H1 (cell line): ENCODE data around the gene BRIX1. TPM values are rescaled to one million over a fixed set of nuclear protein-coding genes. Genes with fewer than 3 reads are reported as not detected.

ENCODE experiments used
- CTCF ChIA-PET: fragments of 300-600 bp; sonication (Branson Sonifier 250); formaldehyde crosslinking; loops from one replicate; lab custom pipeline; 2021; ENCODE audit not compliant: partially characterized antibody; lab: Charles Lee
- POLR2A ChIA-PET: fragments of 300-600 bp; sonication (Branson Sonifier 250); formaldehyde crosslinking; loops from one replicate; lab custom pipeline; 2021; ENCODE audit warnings: inconsistent platforms; ENCODE audit not compliant: partially characterized antibody; lab: Charles Lee
- DNase-seq, 2 experiments: peaks; one replicate each; pipeline versions ENCODE4 v3.0.0 to v3.0.0-alpha.2; 2010 to 2022; ENCODE audit warnings: low spot score in 2 of 2, low read depth in 1 of 2, mixed read lengths in 1 of 2
- FAIRE-seq: peaks from 2 replicates; lab custom pipeline; 2011; peaks lifted over from hg19 to GRCh38; lab: Jason Lieb, UNC
- H2AFZ ChIP-seq: 2 replicates; pipeline ENCODE4 v1.8.1; 2012; ENCODE audit warnings: low read length, inconsistent platforms
- H2AK5ac ChIP-seq: 2 replicates; pipeline ENCODE4 v1.6.1; 2013; ENCODE audit warnings: low read depth, low read length
- H2BK120ac ChIP-seq: replicated peaks from 2 replicates; pipeline ENCODE3; 2013; ENCODE audit warnings: low read depth, low read length, inconsistent platforms
- H2BK12ac ChIP-seq: 2 replicates; pipeline ENCODE4 v1.6.1; 2013; ENCODE audit warnings: low read depth, low read length
- H2BK15ac ChIP-seq: 2 replicates; pipeline ENCODE4 v1.6.1; 2013; ENCODE audit warnings: low read length
- H2BK20ac ChIP-seq: 2 replicates; pipeline ENCODE4 v1.6.1; 2013; ENCODE audit warnings: low read length
- H2BK5ac ChIP-seq: 2 replicates; pipeline ENCODE4 v1.6.1; 2013; ENCODE audit warnings: low read depth, low read length
- H3K14ac ChIP-seq: 2 replicates; pipeline ENCODE4 v1.6.1; 2013; ENCODE audit warnings: inconsistent platforms; ENCODE audit not compliant: insufficient read length
- H3K18ac ChIP-seq: 2 replicates; pipeline ENCODE4 v1.6.1; 2013; ENCODE audit warnings: low read length; ENCODE audit errors: extremely low read depth
- H3K23ac ChIP-seq: 2 replicates; pipeline ENCODE4 v1.6.1; 2013; ENCODE audit warnings: inconsistent platforms; ENCODE audit not compliant: insufficient read length
- H3K23me2 ChIP-seq: 2 replicates; pipeline ENCODE4 v1.6.1; 2013; ENCODE audit warnings: low read depth, low read length
- H3K27ac ChIP-seq: 2 replicates; pipeline ENCODE4 v1.6.1; 2011; ENCODE audit warnings: low read depth, low read length, inconsistent platforms
- H3K27me3 ChIP-seq, 4 experiments: replicated peaks in 1 of 4; 1 replicate in 1 of 4; 2 replicates in 3 of 4; pipeline versions ENCODE4 v1.6.1 to v1.8.1; 2011 to 2013; ENCODE audit warnings: low read length in 3 of 4, mild to moderate bottlenecking in 3 of 4, inconsistent platforms in 2 of 4, mixed read lengths in 2 of 4, moderate library complexity in 1 of 4; ENCODE audit not compliant: control insufficient read depth in 3 of 4, insufficient read depth in 3 of 4; ENCODE audit errors: extremely low read depth in 1 of 4
- H3K36me3 ChIP-seq, 4 experiments: 2 replicates each; pipeline versions ENCODE4 v1.6.1 to v1.8.1; 2011 to 2013; ENCODE audit warnings: mild to moderate bottlenecking in 4 of 4, low read length in 3 of 4, moderate library complexity in 2 of 4, control low read depth in 1 of 4, inconsistent platforms in 1 of 4; ENCODE audit not compliant: insufficient read depth in 4 of 4, control insufficient read depth in 2 of 4
- H3K4ac ChIP-seq: replicated peaks from 2 replicates; pipeline ENCODE3; 2013; ENCODE audit warnings: low read length, low read depth, mixed read lengths, inconsistent platforms; ENCODE audit not compliant: insufficient read length
- H3K4me1 ChIP-seq, 4 experiments: replicated peaks in 1 of 4; 1 replicate in 1 of 4; 2 replicates in 3 of 4; pipeline versions ENCODE4 v1.6.1 to v1.8.1; 2011 to 2013; ENCODE audit warnings: low read length in 3 of 4, inconsistent platforms in 2 of 4, mixed read lengths in 1 of 4; ENCODE audit not compliant: insufficient read depth in 4 of 4, control insufficient read depth in 3 of 4
- H3K4me2 ChIP-seq, 2 experiments: 2 replicates each; pipeline versions ENCODE4 v1.6.1 to v1.8.1; 2011 to 2013; ENCODE audit warnings: low read depth in 2 of 2, low read length in 2 of 2, control low read depth in 1 of 2, inconsistent platforms in 1 of 2, mild to moderate bottlenecking in 1 of 2; ENCODE audit not compliant: insufficient read depth in 1 of 2
- H3K4me3 ChIP-seq, 4 experiments: fragments of 200-600, 300-600 bp in 1 of 4; sonication (generic), shearing (Covaris generic), sonication (Bioruptor Twin) in 1 of 4; 2 replicates each; pipeline versions ENCODE4 v1.5.1 to v1.8.1; 2011 to 2016; ENCODE audit warnings: low read length in 4 of 4, low read depth in 3 of 4, control low read depth in 2 of 4, inconsistent platforms in 2 of 4, mild to moderate bottlenecking in 2 of 4, mixed read lengths in 1 of 4, moderate library complexity in 1 of 4; ENCODE audit not compliant: insufficient read depth in 2 of 4; ENCODE audit errors: extremely low read depth in 1 of 4
- H3K56ac ChIP-seq: replicated peaks from 2 replicates; pipeline ENCODE3; 2013; ENCODE audit warnings: low read depth, mild to moderate bottlenecking, mixed read lengths, low read length, inconsistent platforms; ENCODE audit not compliant: insufficient read length
- H3K79me1 ChIP-seq: 2 replicates; pipeline ENCODE4 v1.6.1; 2013; ENCODE audit warnings: low read depth, low read length, control low read depth
- H3K79me2 ChIP-seq, 2 experiments: 2 replicates each; pipeline versions ENCODE4 v1.6.1 to v1.8.1; 2012 to 2013; ENCODE audit warnings: low read length in 2 of 2, mild to moderate bottlenecking in 2 of 2, inconsistent platforms in 1 of 2; ENCODE audit not compliant: insufficient read depth in 2 of 2, control insufficient read depth in 1 of 2
- H3K9ac ChIP-seq, 4 experiments: replicated peaks in 1 of 4; 1 replicate in 1 of 4; 2 replicates in 3 of 4; pipeline versions ENCODE4 v1.6.1 to v1.8.1; 2011 to 2013; ENCODE audit warnings: low read depth in 3 of 4, low read length in 3 of 4, control low read depth in 2 of 4, mild to moderate bottlenecking in 2 of 4, moderate library complexity in 2 of 4, inconsistent platforms in 1 of 4; ENCODE audit errors: extremely low read depth in 1 of 4
- H3K9me3 ChIP-seq, 2 experiments: 2 replicates each; pipeline versions ENCODE4 v1.6.1 to v1.8.1; 2012 to 2013; ENCODE audit warnings: mild to moderate bottlenecking in 2 of 2, moderate library complexity in 2 of 2, control low read depth in 1 of 2, inconsistent platforms in 1 of 2, low read depth in 1 of 2, low read length in 1 of 2, mixed read lengths in 1 of 2; ENCODE audit not compliant: insufficient read depth in 2 of 2
- H4K20me1 ChIP-seq, 2 experiments: replicated peaks in 1 of 2; 2 replicates each; pipeline versions ENCODE3 to v1.8.1; 2011 to 2013; ENCODE audit warnings: inconsistent platforms in 2 of 2, low read length in 2 of 2, mild to moderate bottlenecking in 1 of 2; ENCODE audit not compliant: insufficient read depth in 2 of 2, control insufficient read depth in 1 of 2
- H4K5ac ChIP-seq: 2 replicates; pipeline ENCODE4 v1.6.1; 2013; ENCODE audit warnings: low read length, low read depth, mixed read lengths, inconsistent platforms; ENCODE audit not compliant: insufficient read length
- H4K8ac ChIP-seq: 2 replicates; pipeline ENCODE4 v1.8.0; 2013; ENCODE audit warnings: mild to moderate bottlenecking, moderate library complexity, low read length, inconsistent platforms; ENCODE audit not compliant: insufficient read depth; ENCODE audit errors: extremely low read depth
- H4K91ac ChIP-seq: replicated peaks from 2 replicates; pipeline ENCODE3; 2013; ENCODE audit warnings: low read length, mixed read lengths, inconsistent platforms; ENCODE audit not compliant: insufficient read length
- ATF2 ChIP-seq: IDR thresholded peaks from 2 replicates; pipeline ENCODE4 v1.6.1; 2012; ENCODE audit warnings: low read length, inconsistent platforms
- CEBPB ChIP-seq: IDR thresholded peaks from 2 replicates; pipeline ENCODE4 v1.6.1; 2012; ENCODE audit warnings: low read depth, low read length
- CHD2 ChIP-seq: IDR thresholded peaks from 2 replicates; pipeline ENCODE4 v1.6.1; 2012; ENCODE audit warnings: low read length, improper control_type of control experiment
- E2F6 ChIP-seq: IDR thresholded peaks from 2 replicates; pipeline ENCODE4 v1.6.1; 2012; ENCODE audit warnings: inconsistent platforms
- KDM1A ChIP-seq: fragments of 200-600, 300-600 bp; sonication (generic); IDR thresholded peaks from 2 replicates; pipeline ENCODE4 v1.7.1; 2016; ENCODE audit warnings: mild to moderate bottlenecking, low read length, borderline replicate concordance
- KDM5A ChIP-seq: fragments of 200-600 bp; IDR thresholded peaks from 2 replicates; pipeline ENCODE4 v1.7.1; 2012; ENCODE audit warnings: mild to moderate bottlenecking, low read length, inconsistent platforms, mixed read lengths
- POLR2AphosphoS5 ChIP-seq: IDR thresholded peaks from 2 replicates; pipeline ENCODE4 v1.6.1; 2011; ENCODE audit warnings: low read depth, low read length
- RNF2 ChIP-seq: fragments of 200-900, 300-1000 bp; sonication (generic); IDR thresholded peaks from 2 replicates; pipeline ENCODE4 v1.7.1; 2016; ENCODE audit warnings: borderline replicate concordance, low read depth, mild to moderate bottlenecking, antibody characterized with exemption, low read length; ENCODE audit not compliant: poor library complexity, severe bottlenecking; ENCODE audit errors: missing control alignments
- SAP30 ChIP-seq: fragments of 300-600 bp; sonication (generic); IDR thresholded peaks from 2 replicates; pipeline ENCODE4 v1.7.1; 2012; ENCODE audit warnings: low read length, moderate library complexity, mild to moderate bottlenecking, inconsistent platforms; ENCODE audit not compliant: insufficient read depth, insufficient replicate concordance
- SP2 ChIP-seq: IDR thresholded peaks from 2 replicates; pipeline ENCODE4 v1.6.1; 2012; ENCODE audit warnings: mild to moderate bottlenecking, low read length, inconsistent platforms
- SRF ChIP-seq: IDR thresholded peaks from 2 replicates; pipeline ENCODE4 v1.6.1; 2011; ENCODE audit warnings: mild to moderate bottlenecking, low read depth, low read length, moderate library complexity
- TAF7 ChIP-seq: optimal IDR thresholded peaks from 2 replicates; pipeline ENCODE3; 2011; ENCODE audit warnings: low read depth, mild to moderate bottlenecking, inconsistent platforms, low read length, moderate library complexity, borderline replicate concordance
- WGBS, 2 experiments: shearing (Covaris generic) in 1 of 2; methylation state at CpG; one replicate each; pipeline versions ENCODE4 v1.1.6 to v1.1.7; 2013 to 2015; ENCODE audit warnings: low lambda C conversion rate in 2 of 2, mixed read lengths in 2 of 2, inconsistent platforms in 1 of 2, low coverage in 1 of 2, missing lambda C conversion rate in 1 of 2; ENCODE audit not compliant: insufficient replicate concordance in 2 of 2, insufficient coverage in 1 of 2, insufficient read length in 1 of 2; ENCODE audit errors: extremely low coverage in 1 of 2, missing lambda C conversion rate in 1 of 2; 5-methylcytosine and 5-hydroxymethylcytosine counted together
- polyA plus RNA-seq, 7 experiments: library from polyadenylated mRNA; depleted of rRNA in 3 of 7; stranded (reverse) in 5 of 7; unstranded in 2 of 7; fragments of >200 nt in 5 of 7; fragments of 200-250 nt in 2 of 7; gene quantifications; 1 replicate in 5 of 7; 2 replicates in 1 of 7; 4 replicates in 1 of 7; pipeline versions ENCODE4 v1.2.1 to v1.2.3, GENCODE V29; 2011 to 2013; ENCODE audit warnings: missing spikeins in 2 of 7, mixed read lengths in 2 of 7
- total RNA-seq: library from RNA; stranded (reverse); fragmentation: NEBNext Ultra II Directional; extraction: Animal tissue kit (Norgen Biotek cat#: 25700); gene quantifications from 2 replicates; pipeline ENCODE4 v1.2.1, GENCODE V29; 2021

BRIX1 gene
- total and polyA plus RNA-seq, 2 of the 8 experiments (the other 6 are each of a cell fraction or from before 2014, with no cell fraction given): 26.9 to 71.7 TPM

- H3K14ac ChIP-seq: no peak overlapping the region
- no peak overlapping the region for H2BK120ac ChIP-seq
- peaks cover 0 to 6% (median 0%) of the 10 kb centered on the region in 4 experiments; a peak in 3 of 7 replicates for H3K4me1 ChIP-seq
- H3K9me3 ChIP-seq: no peaks in the 10 kb centered on the region
- H4K20me1 ChIP-seq: no peaks in the 10 kb centered on the region
- 95% methylated on average over 1 of the region's 1 CpG; no CpG with 5 or more reads in 1 of the 2 experiments for WGBS, 2 experiments
- H3K4ac ChIP-seq: no peak overlapping the region
- H2AFZ ChIP-seq: no peak overlapping the region
- no peak overlapping the region for H3K27ac ChIP-seq
- H2BK20ac ChIP-seq: no peak overlapping the region
- H2BK15ac ChIP-seq: no peak overlapping the region
- no peak overlapping the region for H3K23ac ChIP-seq
- H3K79me1 ChIP-seq: no peaks in the 10 kb centered on the region
- H2BK5ac ChIP-seq: no peak overlapping the region
- H3K23me2 ChIP-seq: no peaks in the 10 kb centered on the region
- ChIA-PET POLR2A (interaction anchor here (1.4 kb wide), 1 partner anchor 30 kb away, joined by 3 read pairs; the partner anchor contains the start of gene TTC23L), CTCF (interaction anchor here (1.5 kb wide), 1 partner anchor 29 kb away, joined by 4 read pairs; no protein-coding TSS in a partner anchor)
- H3K79me2 ChIP-seq: no peaks in the 10 kb centered on the region
- H4K91ac ChIP-seq: no peak overlapping the region
- no peak overlapping the region for H4K8ac ChIP-seq
- no peak overlapping the region for H2AK5ac ChIP-seq
- H3K27me3 ChIP-seq: no peaks in the 10 kb centered on the region
- H3K4me3 ChIP-seq: no peak overlapping the region
- no peak overlapping the region for H3K56ac ChIP-seq
- no peak overlapping the region for H3K9ac ChIP-seq
- no peak overlapping the region for H3K4me2 ChIP-seq
- no peak for FAIRE-seq
- H3K18ac ChIP-seq: no peak overlapping the region
- DNase-seq: no peak
- H3K36me3 ChIP-seq: peaks cover 0 to 2% (median 0%) of the 10 kb centered on the region in 4 experiments; a peak in 1 of 8 replicates
- no peak overlapping the region for H2BK12ac ChIP-seq
- H4K5ac ChIP-seq: no peak overlapping the region
- TF ChIP-seq ATF2: no peak
- TF ChIP-seq E2F6: no peak
- no peak for TF ChIP-seq CHD2
- TF ChIP-seq SRF: no peak
- no peak for TF ChIP-seq SAP30
- TF ChIP-seq RNF2: no peak
- TF ChIP-seq KDM1A: no peak
- TF ChIP-seq CEBPB: no peak
- TF ChIP-seq SP2: no peak
- TF ChIP-seq POLR2AphosphoS5: no peak
- TF ChIP-seq TAF7: no peak
- no peak for TF ChIP-seq KDM5A
These were observed 46.3 kb upstream of the BRIX1 start for GRCh38 chr5:34869256-34869655.
